HFFc6 (cell line): ENCODE data around the gene ADSS1. TPM values are rescaled to one million over a fixed set of nuclear protein-coding genes. Genes with fewer than 3 reads are reported as not detected.

ENCODE experiments used
- DNase-seq: peaks from one replicate; pipeline ENCODE4 v3.0.0-alpha.2; 2018
- H3K27ac Mint-ChIP-seq: 2 replicates; pipeline ENCODE4 v1.8.0; 2020; ENCODE audit warnings: mild to moderate bottlenecking, mixed read lengths
- H3K27me3 Mint-ChIP-seq: 2 replicates; pipeline ENCODE4 v1.8.0; 2021; ENCODE audit warnings: mild to moderate bottlenecking, moderate library complexity, mixed read lengths; ENCODE audit not compliant: insufficient read depth
- H3K36me3 Mint-ChIP-seq: 2 replicates; pipeline ENCODE4 v1.8.0; 2021; ENCODE audit warnings: low read depth, mixed read lengths
- H3K4me1 Mint-ChIP-seq: 2 replicates; pipeline ENCODE4 v1.8.0; 2020; ENCODE audit warnings: low read depth, mixed read lengths
- H3K4me3 Mint-ChIP-seq: 2 replicates; pipeline ENCODE4 v1.8.0; 2020; ENCODE audit warnings: mild to moderate bottlenecking, moderate library complexity, mixed read lengths
- H3K9me3 Mint-ChIP-seq: 2 replicates; pipeline ENCODE4 v1.8.0; 2020; ENCODE audit warnings: mild to moderate bottlenecking, mixed read lengths
- CTCF ChIP-seq: fragments of 200-600 bp; sonication (generic); IDR thresholded peaks from 2 replicates; pipeline ENCODE4 v1.5.0; 2021; ENCODE audit warnings: antibody characterized with exemption, mild to moderate bottlenecking
- total RNA-seq, 6 experiments: library from RNA; stranded (reverse); fragmentation: NEBNext Ultra II Directional; extraction: Animal tissue kit (Norgen Biotek cat#: 25700); gene quantifications; 2 replicates in 1 of 6; 3 replicates in 5 of 6; pipeline ENCODE4 v1.2.3, GENCODE V29; 2021

ADSS1 gene
- total RNA-seq, 6 experiments from 2014 or later = 2.7 to 3.7 (median 3.3) TPM

GRCh38 chr14:104678346-104678745 lies 45.7 kb upstream of the ADSS1 start:
- no peak for DNase-seq
- H3K36me3 Mint-ChIP-seq = peaks cover under 1% of the 10 kb centered on the region; the same call in 1 of the 2 replicates
- no peaks in the 10 kb centered on the region for H3K9me3 Mint-ChIP-seq
- H3K4me3 Mint-ChIP-seq = peak overlapping the region; percentile 79
- H3K27ac Mint-ChIP-seq = peak overlapping the region; percentile 92
- no peak for TF ChIP-seq CTCF
- H3K27me3 Mint-ChIP-seq = peaks cover 3% of the 10 kb centered on the region
- peaks cover 47% of the 10 kb centered on the region for H3K4me1 Mint-ChIP-seq

GRCh38 chr14:104678901-104679705 lies 44.9 kb upstream of the ADSS1 start:
- no peak for TF ChIP-seq CTCF
- Mint-ChIP-seq H3K9me3 (no peaks in the 10 kb centered on the region), H3K36me3 (peaks cover 5% of the 10 kb centered on the region; the same call in 1 of the 2 replicates), H3K4me3 (no peak overlapping the region), H3K27ac (peak overlapping the region; percentile 92), H3K27me3 (peaks cover 3% of the 10 kb centered on the region), H3K4me1 (peaks cover 52% of the 10 kb centered on the region)
- no peak for DNase-seq

- Mint-ChIP-seq H3K4me1 (peaks cover 56% of the 10 kb centered on the region), H3K4me3 (peak overlapping the region; percentile 87), H3K36me3 (peaks cover 5% of the 10 kb centered on the region; the same call in 1 of the 2 replicates), H3K9me3 (no peaks in the 10 kb centered on the region), H3K27me3 (no peaks in the 10 kb centered on the region; the same call in 1 of the 2 replicates), H3K27ac (peak overlapping the region; percentile 100)
- no peak for TF ChIP-seq CTCF
- peak; percentile 72 for DNase-seq
These were observed 43.8 kb upstream of the ADSS1 start for GRCh38 chr14:104680056-104680805.

GRCh38 chr14:104680806-104681688 lies 43.0 kb upstream of the ADSS1 start:
- peak; percentile 44 for TF ChIP-seq CTCF
- Mint-ChIP-seq H3K36me3 (peaks cover 5% of the 10 kb centered on the region; the same call in 1 of the 2 replicates), H3K4me3 (peak overlapping the region; percentile 87), H3K4me1 (peaks cover 58% of the 10 kb centered on the region), H3K27me3 (no peaks in the 10 kb centered on the region; the same call in 1 of the 2 replicates), H3K9me3 (no peaks in the 10 kb centered on the region), H3K27ac (peak overlapping the region; percentile 100)
- peak; percentile 72 for DNase-seq

GRCh38 chr14:104681689-104682074 lies 42.3 kb upstream of the ADSS1 start:
- Mint-ChIP-seq H3K36me3 (peaks cover 5% of the 10 kb centered on the region; the same call in 1 of the 2 replicates), H3K4me3 (peak overlapping the region; percentile 87), H3K27me3 (no peaks in the 10 kb centered on the region; the same call in 1 of the 2 replicates), H3K9me3 (no peaks in the 10 kb centered on the region), H3K27ac (peak overlapping the region; percentile 100), H3K4me1 (peaks cover 58% of the 10 kb centered on the region)
- TF ChIP-seq CTCF = no peak
- DNase-seq = peak; percentile 52
